CD8-positive, alpha-beta memory T cell (primary cell): ENCODE results near the gene KRT36. TPM values are rescaled to one million over a fixed set of nuclear protein-coding genes. Genes with fewer than 3 reads are reported as not detected.
A peak's percentile ranks its signal among the peaks of the same experiment; 100 is the strongest.

Source experiments
- CTCF ChIA-PET: fragments of 350-600 bp; sonication (Branson Sonifier 250); formaldehyde crosslinking; loops from one replicate; lab custom pipeline; 2021; ENCODE audit warnings: antibody characterized with exemption; lab: Charles Lee
- POLR2A ChIA-PET: fragments of 350-600 bp; sonication (Branson Sonifier 250); formaldehyde crosslinking; loops from one replicate; lab custom pipeline; 2021; ENCODE audit warnings: antibody characterized with exemption; lab: Charles Lee
- DNase-seq, 5 donors: peaks; one replicate each; pipeline versions ENCODE4 v3.0.0 to v3.0.0-alpha.2; 2020 to 2022; ENCODE audit warnings: mixed read lengths in 1 of 5
- H3K27ac ChIP-seq: one replicate; pipeline ENCODE4 v1.7.0; 2013; ENCODE audit warnings: low read depth, mild to moderate bottlenecking, low read length, moderate library complexity
- H3K27me3 ChIP-seq: 2 replicates; pipeline ENCODE4 v1.7.0; 2013; ENCODE audit warnings: low read length, mild to moderate bottlenecking; ENCODE audit not compliant: insufficient read depth, poor library complexity, severe bottlenecking
- H3K36me3 ChIP-seq: 2 replicates; pipeline ENCODE4 v1.7.0; 2013; ENCODE audit warnings: mild to moderate bottlenecking, low read length, moderate library complexity; ENCODE audit not compliant: insufficient read depth
- H3K4me1 ChIP-seq: 2 replicates; pipeline ENCODE4 v1.7.0; 2013; ENCODE audit warnings: mild to moderate bottlenecking, low read length, moderate library complexity; ENCODE audit not compliant: insufficient read depth
- H3K4me3 ChIP-seq: 2 replicates; pipeline ENCODE4 v1.7.0; 2013; ENCODE audit warnings: mild to moderate bottlenecking, low read length
- H3K9me3 ChIP-seq: 2 replicates; pipeline ENCODE4 v1.7.0; 2013; ENCODE audit warnings: mild to moderate bottlenecking, low read length
- H3K27ac Mint-ChIP-seq, 8 donors: one replicate each; pipeline ENCODE4 v1.8.0; 2020 to 2021; ENCODE audit warnings: mixed read lengths in 8 of 8, mild to moderate bottlenecking in 6 of 8, inconsistent platforms in 3 of 8, moderate library complexity in 3 of 8
- H3K27me3 Mint-ChIP-seq, 2 donors: one replicate each; pipeline ENCODE4 v1.8.0; 2020 to 2021; ENCODE audit warnings: mixed read lengths in 2 of 2, mild to moderate bottlenecking in 1 of 2, moderate library complexity in 1 of 2
- H3K36me3 Mint-ChIP-seq, 3 donors: one replicate each; pipeline ENCODE4 v1.8.0; 2020 to 2021; ENCODE audit warnings: mixed read lengths in 3 of 3, inconsistent platforms in 1 of 3, mild to moderate bottlenecking in 1 of 3
- H3K4me1 Mint-ChIP-seq, 3 donors: one replicate each; pipeline ENCODE4 v1.8.0; 2020 to 2021; ENCODE audit warnings: mixed read lengths in 3 of 3, inconsistent platforms in 1 of 3, mild to moderate bottlenecking in 1 of 3
- H3K4me3 Mint-ChIP-seq, 7 donors: one replicate each; pipeline ENCODE4 v1.8.0; 2020 to 2021; ENCODE audit warnings: mixed read lengths in 7 of 7, mild to moderate bottlenecking in 6 of 7, moderate library complexity in 4 of 7, inconsistent platforms in 2 of 7
- H3K9me3 Mint-ChIP-seq, 5 donors: one replicate each; pipeline ENCODE4 v1.8.0; 2020 to 2022; ENCODE audit warnings: mixed read lengths in 5 of 5, mild to moderate bottlenecking in 3 of 5, moderate library complexity in 2 of 5, inconsistent platforms in 1 of 5
- polyA plus RNA-seq: library from polyadenylated mRNA; unstranded; fragments of 300-500 nt; fragmentation: Illumina TruSeq; gene quantifications from one replicate; pipeline ENCODE4 v1.2.3, GENCODE V29; 2021
- total RNA-seq, 2 experiments: library from RNA; stranded (reverse); gene quantifications; one replicate each; pipeline ENCODE4 v1.2.3, GENCODE V29; 2021

Gene KRT36
- not detected for total RNA-seq
- polyA plus RNA-seq, result not detected

- Histone ChIP-seq H3K27me3 (no peaks in the 10 kb centered on the region), H3K27ac (no peak within 1 kb of the TSS), H3K4me1 (no peaks in the 10 kb centered on the region), H3K36me3 (no peaks in the 10 kb centered on the region), H3K4me3 (no peak within 1 kb of the TSS), H3K9me3 (no peaks in the 10 kb centered on the region)
- no peak for DNase-seq
- Mint-ChIP-seq H3K9me3 (no peaks in the 10 kb centered on the region), H3K4me3 (peak within 1 kb of the TSS in 1 of 7 donors; percentile 20), H3K36me3 (no peaks in the 10 kb centered on the region), H3K4me1 (peaks cover 8 to 11% (median 9%) of the 10 kb centered on the region in 3 donors), H3K27ac (peak within 1 kb of the TSS in 5 of 8 donors; percentile 38 to 67 (median 46)), H3K27me3 (peaks cover 3 to 7% of the 10 kb centered on the region in 2 donors)
- CTCF ChIA-PET, result interaction anchor here (1.0 kb wide), 1 partner anchor 158 kb away, joined by 3 read pairs; no protein-coding TSS in a partner anchor
- POLR2A ChIA-PET, result no interaction called here
These were observed at the start of gene KRT36 for GRCh38 chr17:41489531-41489930. Gene KRT36, minus strand, starts transcription at chr17:41489910. Its CDS starts 46 bp downstream, at chr17:41489864.

DNA sequence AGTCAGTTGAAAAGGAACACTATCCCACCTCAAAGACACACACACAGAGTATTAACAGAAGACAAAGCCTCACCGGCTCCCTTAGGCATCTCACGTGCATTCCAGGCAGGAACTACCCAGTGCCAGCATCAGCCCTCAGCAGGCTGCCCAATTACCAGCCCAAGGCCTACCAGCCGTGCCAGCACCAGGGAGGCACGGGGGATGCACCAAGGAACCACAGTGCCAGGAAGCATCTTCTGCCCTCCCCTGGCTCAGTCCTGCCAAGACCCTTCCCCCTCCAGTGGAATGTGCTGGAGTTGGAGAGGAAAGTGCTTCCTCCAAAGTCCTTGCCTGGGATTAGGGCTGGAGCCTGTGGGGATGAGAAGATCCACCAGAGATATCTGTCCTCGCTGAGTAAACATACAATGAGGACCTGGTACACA is 49.4 kb upstream of the KRT36 start:
- H3K27ac Mint-ChIP-seq, result no peak overlapping the region

DNA sequence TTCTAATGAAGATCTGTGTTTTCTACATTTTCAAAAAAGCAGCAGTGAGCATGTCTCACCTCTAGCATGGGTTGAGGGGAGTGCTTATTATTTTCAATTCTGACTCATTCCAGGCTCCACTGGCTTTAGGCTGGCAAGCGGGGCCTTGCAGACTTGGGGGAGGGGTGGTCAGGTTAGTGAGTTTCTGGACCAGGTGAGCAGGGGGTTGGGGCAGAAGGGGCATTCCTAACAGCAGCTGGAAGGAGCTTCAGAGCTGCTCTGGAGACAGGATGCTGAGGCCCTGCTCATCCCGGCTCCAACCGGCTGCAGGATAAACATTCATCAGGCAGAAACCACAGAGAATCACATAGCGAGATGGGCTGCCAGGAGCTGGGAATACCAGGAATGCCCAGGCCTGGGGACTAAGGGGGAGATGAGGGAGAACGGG is 48.9 kb upstream of the KRT36 start:
- Histone ChIP-seq H3K36me3 (no peaks in the 10 kb centered on the region), H3K4me1 (no peaks in the 10 kb centered on the region), H3K9me3 (no peaks in the 10 kb centered on the region), H3K27ac (no peak overlapping the region), H3K4me3 (no peak overlapping the region), H3K27me3 (no peaks in the 10 kb centered on the region)
- CTCF ChIA-PET, result interaction anchor here (3.1 kb wide), 1 partner anchor 10 kb away, joined by 10 read pairs; no protein-coding TSS in a partner anchor
- no peaks in the 10 kb centered on the region for H3K9me3 Mint-ChIP-seq
- H3K36me3 Mint-ChIP-seq, result no peaks in the 10 kb centered on the region
- DNase-seq, result peak in 1 of 5 donors; percentile 21
- POLR2A ChIA-PET, result no interaction called here
- no peaks in the 10 kb centered on the region for H3K4me1 Mint-ChIP-seq
- H3K27ac Mint-ChIP-seq, result no peak overlapping the region
- peaks cover 13 to 40% of the 10 kb centered on the region in 2 donors for H3K27me3 Mint-ChIP-seq
- no peak overlapping the region for H3K4me3 Mint-ChIP-seq

More for the DNA sequence above, 49.4 kb upstream of the KRT36 start:
- Histone ChIP-seq H3K27me3 (no peaks in the 10 kb centered on the region), H3K4me1 (no peaks in the 10 kb centered on the region), H3K36me3 (no peaks in the 10 kb centered on the region), H3K27ac (no peak overlapping the region), H3K9me3 (no peaks in the 10 kb centered on the region), H3K4me3 (no peak overlapping the region)
- DNase-seq, result peak in 1 of 5 donors; percentile 35
- H3K36me3 Mint-ChIP-seq, result no peaks in the 10 kb centered on the region
- H3K27me3 Mint-ChIP-seq, result peaks cover 13 to 36% of the 10 kb centered on the region in 2 donors
- ChIA-PET CTCF (interaction anchor here (3.1 kb wide), 1 partner anchor 10 kb away, joined by 10 read pairs; no protein-coding TSS in a partner anchor), POLR2A (no interaction called here)
- no peaks in the 10 kb centered on the region for H3K9me3 Mint-ChIP-seq
- H3K4me3 Mint-ChIP-seq, result no peak overlapping the region
- H3K4me1 Mint-ChIP-seq, result no peaks in the 10 kb centered on the region

- ChIA-PET POLR2A (no interaction called here), CTCF (interaction anchor here (3.1 kb wide), 1 partner anchor 11 kb away, joined by 10 read pairs; no protein-coding TSS in a partner anchor)
- no peak overlapping the region for H3K27ac ChIP-seq
- no peaks in the 10 kb centered on the region for H3K4me1 ChIP-seq
- H3K27ac Mint-ChIP-seq, result no peak overlapping the region
- H3K4me1 Mint-ChIP-seq, result no peaks in the 10 kb centered on the region
- H3K36me3 ChIP-seq, result no peaks in the 10 kb centered on the region
- H3K27me3 Mint-ChIP-seq, result peaks cover 13 to 45% of the 10 kb centered on the region in 2 donors
- H3K4me3 Mint-ChIP-seq, result no peak overlapping the region
- no peak overlapping the region for H3K4me3 ChIP-seq
- peak in 1 of 5 donors; percentile 9 for DNase-seq
- H3K9me3 Mint-ChIP-seq, result no peaks in the 10 kb centered on the region
- no peaks in the 10 kb centered on the region for H3K27me3 ChIP-seq
- H3K36me3 Mint-ChIP-seq, result no peaks in the 10 kb centered on the region
- no peaks in the 10 kb centered on the region for H3K9me3 ChIP-seq
These were observed 48.3 kb upstream of the KRT36 start for GRCh38 chr17:41537990-41538389.

DNA sequence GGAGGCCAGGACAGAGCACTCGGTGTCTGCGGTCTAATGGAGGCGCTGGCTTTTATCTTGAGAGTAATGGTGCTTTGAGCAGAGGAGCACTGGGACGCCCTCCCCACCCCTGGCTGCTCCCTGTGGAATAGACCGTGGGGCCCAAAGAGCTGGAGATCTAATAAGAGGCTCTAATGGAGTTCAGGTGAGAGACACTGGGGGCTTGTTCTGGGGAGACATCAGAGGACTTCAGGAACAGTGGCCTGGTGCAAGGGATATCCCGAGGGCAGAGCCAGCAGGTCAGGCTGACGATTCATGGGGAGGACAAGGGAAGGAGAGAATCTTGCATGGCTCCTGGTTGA is 47.9 kb upstream of the KRT36 start:
- Mint-ChIP-seq H3K27me3 (peaks cover 13 to 49% of the 10 kb centered on the region in 2 donors), H3K9me3 (no peaks in the 10 kb centered on the region), H3K27ac (peak overlapping the region in 1 of 8 donors; percentile 33), H3K4me3 (no peak overlapping the region), H3K36me3 (no peaks in the 10 kb centered on the region), H3K4me1 (no peaks in the 10 kb centered on the region)
- Histone ChIP-seq H3K27ac (no peak overlapping the region), H3K4me3 (no peak overlapping the region), H3K9me3 (no peaks in the 10 kb centered on the region), H3K4me1 (no peaks in the 10 kb centered on the region), H3K27me3 (no peaks in the 10 kb centered on the region), H3K36me3 (no peaks in the 10 kb centered on the region)
- DNase-seq, result peak in 1 of 5 donors; percentile 10
- CTCF ChIA-PET, result interaction anchor here (3.1 kb wide), 1 partner anchor 11 kb away, joined by 10 read pairs; no protein-coding TSS in a partner anchor
- POLR2A ChIA-PET, result no interaction called here

DNA sequence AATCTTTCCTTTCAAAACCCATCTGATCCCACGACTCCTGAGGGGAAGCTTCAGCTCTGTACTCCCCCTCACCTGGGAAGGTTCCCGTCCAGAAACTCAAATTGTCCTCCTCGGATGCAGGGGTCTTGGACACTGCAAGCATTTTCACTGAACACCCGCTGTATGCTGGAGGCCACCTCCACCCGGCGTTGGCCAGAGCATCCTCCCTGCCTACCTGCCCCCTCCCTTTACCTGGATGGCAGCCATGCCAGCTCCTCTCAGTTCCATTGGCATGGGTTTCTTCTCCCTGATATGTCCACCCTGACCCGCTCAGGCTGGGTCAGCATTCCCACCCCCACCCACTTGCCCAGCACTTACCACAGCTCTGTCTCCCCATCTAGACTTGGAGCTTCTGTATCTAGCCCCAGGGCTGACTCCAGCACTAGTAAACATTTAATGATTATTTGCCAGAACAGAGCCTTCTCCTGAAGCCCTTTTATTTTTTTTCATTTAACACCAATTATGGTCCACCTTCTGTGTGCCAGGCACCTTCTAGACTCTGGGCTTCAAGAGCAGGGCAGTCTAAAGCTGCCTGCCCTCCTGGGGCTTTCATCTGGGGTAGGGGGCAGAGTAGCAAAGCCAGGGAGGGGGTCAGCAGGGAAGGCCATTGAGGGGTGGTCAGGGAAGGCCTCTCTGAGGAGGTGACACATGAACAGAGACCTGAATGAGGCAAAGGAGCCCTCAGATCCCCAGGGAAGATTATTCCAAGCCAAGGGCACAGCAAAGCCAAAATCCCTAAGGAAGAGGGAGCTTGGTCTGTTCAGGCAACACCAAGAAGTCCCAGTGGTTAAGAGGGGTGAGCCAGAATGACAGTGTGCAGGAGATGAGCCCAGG is 47.3 kb upstream of the KRT36 start:
- ChIA-PET CTCF (interaction anchor here (3.1 kb wide), 1 partner anchor 12 kb away, joined by 10 read pairs; no protein-coding TSS in a partner anchor), POLR2A (no interaction called here)
- peak in 1 of 5 donors; percentile 8 for DNase-seq
- Histone ChIP-seq H3K27me3 (no peaks in the 10 kb centered on the region), H3K4me1 (no peaks in the 10 kb centered on the region), H3K36me3 (no peaks in the 10 kb centered on the region), H3K4me3 (no peak overlapping the region), H3K9me3 (no peaks in the 10 kb centered on the region), H3K27ac (no peak overlapping the region)
- no peaks in the 10 kb centered on the region for H3K9me3 Mint-ChIP-seq
- H3K36me3 Mint-ChIP-seq, result no peaks in the 10 kb centered on the region
- H3K27me3 Mint-ChIP-seq, result peaks cover 16 to 55% of the 10 kb centered on the region in 2 donors
- no peak overlapping the region for H3K4me3 Mint-ChIP-seq
- H3K27ac Mint-ChIP-seq, result no peak overlapping the region
- no peaks in the 10 kb centered on the region for H3K4me1 Mint-ChIP-seq

GRCh38 chr17:41535764-41536481 is 46.2 kb upstream of the KRT36 start:
- CTCF ChIA-PET, result no interaction called here
- H3K27me3 Mint-ChIP-seq, result peaks cover 21 to 65% of the 10 kb centered on the region in 2 donors
- no peak overlapping the region for H3K27ac Mint-ChIP-seq
- H3K4me3 ChIP-seq, result no peak overlapping the region
- POLR2A ChIA-PET, result no interaction called here
- no peak overlapping the region for H3K4me3 Mint-ChIP-seq
- DNase-seq, result peak in 1 of 5 donors; percentile 25
- no peaks in the 10 kb centered on the region for H3K9me3 ChIP-seq
- H3K36me3 Mint-ChIP-seq, result no peaks in the 10 kb centered on the region
- H3K4me1 Mint-ChIP-seq, result no peaks in the 10 kb centered on the region
- H3K4me1 ChIP-seq, result no peaks in the 10 kb centered on the region
- H3K27ac ChIP-seq, result no peak overlapping the region
- H3K9me3 Mint-ChIP-seq, result no peaks in the 10 kb centered on the region
- H3K27me3 ChIP-seq, result no peaks in the 10 kb centered on the region
- H3K36me3 ChIP-seq, result no peaks in the 10 kb centered on the region
